HepG2 (cell line): ENCODE results near the gene SPP1.

Source experiments
- ARNT ChIP-seq: fragments of 450-650 bp; IDR thresholded peaks from 2 replicates; pipeline ENCODE4 v1.6.1; 2017
- CBFB ChIP-seq: sonication (generic); formaldehyde crosslinking; IDR thresholded peaks from 2 replicates; pipeline ENCODE4 v1.4.0; 2020; ENCODE audit warnings: missing genetic modification reagents
- CHD2 ChIP-seq: IDR thresholded peaks from 2 replicates; pipeline ENCODE4 v1.6.1; 2011; ENCODE audit warnings: low read depth, low read length, improper control_type of control experiment
- EP300 ChIP-seq, 3 experiments: sonication (generic) in 1 of 3; formaldehyde crosslinking in 1 of 3; IDR thresholded peaks; 2 replicates each; pipeline versions ENCODE4 v1.5.1 to v1.6.1; 2011 to 2020; ENCODE audit warnings: low read depth in 2 of 3, low read length in 2 of 3, borderline replicate concordance in 1 of 3, improper control_type of control experiment in 1 of 3, mild to moderate bottlenecking in 1 of 3, missing genetic modification reagents in 1 of 3, moderate library complexity in 1 of 3
- ESRRA ChIP-seq: sonication (generic); formaldehyde crosslinking; IDR thresholded peaks from 2 replicates; pipeline ENCODE4 v1.5.1; 2020; ENCODE audit warnings: mild to moderate bottlenecking, low read depth, missing genetic modification reagents
- GABPA ChIP-seq, 2 experiments: IDR thresholded peaks; 2 replicates each; pipeline ENCODE4 v1.6.1; 2011 to 2016; ENCODE audit warnings: low read depth in 2 of 2, low read length in 1 of 2, missing biosample characterization in 1 of 2, missing genetic modification characterization in 1 of 2
- HNRNPK ChIP-seq: fragments of 200-400 bp; formaldehyde crosslinking; IDR thresholded peaks from 2 replicates; pipeline ENCODE4 v1.6.1; 2018; ENCODE audit warnings: low read length, low read depth, moderate library complexity, mild to moderate bottlenecking; ENCODE audit not compliant: poor library complexity, severe bottlenecking
- KDM5A ChIP-seq: fragments of 200-600 bp; sonication (generic); IDR thresholded peaks from 2 replicates; pipeline ENCODE4 v1.7.0; 2018; ENCODE audit warnings: antibody characterized with exemption, mild to moderate bottlenecking, low read length, borderline replicate concordance
- NCOA2 ChIP-seq: sonication (generic); formaldehyde crosslinking; IDR thresholded peaks from 2 replicates; pipeline ENCODE4 v1.8.0; 2022; ENCODE audit warnings: inconsistent platforms
- NFRKB ChIP-seq: fragments of 450-650 bp; IDR thresholded peaks from 2 replicates; pipeline ENCODE4 v1.6.1; 2017
- TCF7L2 ChIP-seq: IDR thresholded peaks from 2 replicates; pipeline ENCODE4 v1.6.1; 2011; ENCODE audit warnings: mild to moderate bottlenecking, low read depth, low read length, moderate library complexity

DNA sequence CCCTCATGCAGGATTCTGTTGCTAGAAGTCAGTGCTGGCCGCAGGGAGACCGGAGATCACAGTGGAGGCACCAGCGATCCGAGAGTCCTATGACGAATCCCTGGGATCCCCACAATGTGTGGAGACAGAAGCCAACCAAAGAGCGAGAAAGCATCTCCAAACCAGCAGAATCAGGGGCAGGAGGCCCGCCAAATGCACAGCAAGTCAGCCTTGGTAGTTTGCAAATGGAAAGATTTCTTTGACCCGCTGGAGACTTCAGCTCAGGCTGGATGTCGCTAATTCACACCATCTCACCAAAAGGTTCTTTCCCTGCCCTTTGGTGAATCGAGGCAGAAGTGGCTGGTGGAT is 31.4 kb downstream of the SPP1 start:
- TF ChIP-seq CHD2, result no peak
- no peak for TF ChIP-seq GABPA (IDR thresholded peaks at IDR 0.05; ENCODE audit: low read depth, low read length)
- TF ChIP-seq GABPA (CRISPR knock-in tag; IDR thresholded peaks at IDR 0.05; ENCODE audit: low read depth), result no peak
- no peak for TF ChIP-seq CBFB (CRISPR knock-in tag)
- TF ChIP-seq ESRRA, result no peak
- TF ChIP-seq NFRKB, result no peak
- no peak for TF ChIP-seq KDM5A
- no peak for TF ChIP-seq TCF7L2
- no peak for TF ChIP-seq ARNT
- no peak for TF ChIP-seq HNRNPK
- TF ChIP-seq NCOA2 (CRISPR knock-in tag), result no peak
- no peak for TF ChIP-seq EP300 (IDR thresholded peaks at IDR 0.05; ENCODE audit: low read depth in 2 of 2, low read length in 2 of 2)
- no peak for TF ChIP-seq EP300 (CRISPR knock-in tag; IDR thresholded peaks at IDR 0.05; ENCODE audit: borderline replicate concordance)
